ENCODE results near the gene UBE2E2. TPM values are rescaled to one million over a fixed set of nuclear protein-coding genes. Genes with fewer than 3 reads are reported as not detected.

UBE2E2 gene
- total RNA-seq, 1 experiment from 2014 or later: 38.6 TPM

DNA sequence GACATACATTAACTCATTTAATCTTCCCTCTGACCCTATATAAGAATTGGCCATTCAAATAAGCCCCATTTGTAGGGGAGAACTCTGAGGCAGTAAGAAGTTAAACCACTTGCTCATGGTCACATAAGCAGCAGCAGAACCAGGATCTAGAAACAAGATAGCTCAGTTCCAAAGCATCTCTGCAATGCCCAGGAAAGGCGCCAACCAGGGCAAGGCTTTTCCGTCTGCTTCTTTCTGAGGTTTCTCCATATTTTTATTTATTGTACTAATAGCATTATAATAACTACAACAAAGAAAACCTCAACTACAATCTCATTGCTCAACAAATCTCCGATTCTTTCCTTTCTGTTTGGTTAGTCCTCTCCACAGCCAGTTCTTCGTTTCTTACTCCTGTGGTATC is 4.3 kb upstream of the UBE2E2 start:
- Histone ChIP-seq H3K9ac (ENCODE audit: extremely low read depth, insufficient read length, low read length) (no peak overlapping the region), H3K23ac (ENCODE audit: insufficient read length, low read depth, low read length) (no peak overlapping the region), H2AK5ac (ENCODE audit: insufficient read length, low read length) (no peak overlapping the region), H2BK12ac (ENCODE audit: insufficient read length, low read depth, low read length) (no peak overlapping the region), H3K56ac (ENCODE audit: insufficient read length, low read depth, low read length) (no peak overlapping the region), H2AFZ (ENCODE audit: low read length) (no peak overlapping the region), H3K23me2 (ENCODE audit: insufficient read length, low read depth, low read length, poor library complexity, severe bottlenecking) (peaks cover 14% of the 10 kb centered on the region), H3K4ac (ENCODE audit: low read depth, low read length) (no peak overlapping the region), H2BK5ac (ENCODE audit: insufficient read length, low read length) (no peak overlapping the region), H3K9me3 (ENCODE audit: control insufficient read depth, low read depth, low read length) (no peaks in the 10 kb centered on the region), H3K14ac (ENCODE audit: insufficient read depth, low read length) (no peak overlapping the region), H4K20me1 (ENCODE audit: control insufficient read depth, insufficient read depth, insufficient read length) (no peaks in the 10 kb centered on the region), H3K79me2 (ENCODE audit: insufficient read depth, low read length) (no peaks in the 10 kb centered on the region), H3K18ac (ENCODE audit: insufficient read length, low read depth, low read length) (no peak overlapping the region), H3K79me1 (ENCODE audit: insufficient read depth, low read depth, low read length, poor library complexity, severe bottlenecking) (no peaks in the 10 kb centered on the region), H2BK120ac (ENCODE audit: low read depth, low read length, poor library complexity, severe bottlenecking) (no peak overlapping the region), H3K27me3 (ENCODE audit: insufficient read depth, low read length) (no peaks in the 10 kb centered on the region; the same call in 1 of the 2 replicates), H2BK20ac (ENCODE audit: low read depth, low read length, poor library complexity, severe bottlenecking) (no peak overlapping the region), H3K4me2 (ENCODE audit: insufficient read depth, insufficient read length, low read length) (no peak overlapping the region), H3K27ac (ENCODE audit: insufficient read length, low read depth, low read length) (no peak overlapping the region), H4K5ac (ENCODE audit: insufficient read length, low read depth, low read length) (no peak overlapping the region), H3T11ph (ENCODE audit: low read length) (no peak overlapping the region), H4K8ac (replicated peaks; ENCODE audit: insufficient read length, low read depth, low read length) (no peak overlapping the region), H4K91ac (ENCODE audit: insufficient read length, low read depth, low read length) (no peak overlapping the region), H2BK15ac (ENCODE audit: low read depth, low read length) (no peak overlapping the region), H3K4me1 (ENCODE audit: insufficient read depth, low read length) (no peaks in the 10 kb centered on the region)
- Mint-ChIP-seq H3K27ac (no peak overlapping the region), H3K36me3 (ENCODE audit: insufficient read depth in 1 of 3, low read depth in 3 of 3) (no peaks in the 10 kb centered on the region), H3K4me3 (no peak overlapping the region), H3K27me3 (ENCODE audit: low read depth) (peaks cover 29% of the 10 kb centered on the region), H3K4me1 (peaks cover 7 to 18% of the 10 kb centered on the region in 2 experiments), H3K9me3 (no peaks in the 10 kb centered on the region; a peak in 1 of 5 replicates)
- TF ChIP-seq, protein P1, sequence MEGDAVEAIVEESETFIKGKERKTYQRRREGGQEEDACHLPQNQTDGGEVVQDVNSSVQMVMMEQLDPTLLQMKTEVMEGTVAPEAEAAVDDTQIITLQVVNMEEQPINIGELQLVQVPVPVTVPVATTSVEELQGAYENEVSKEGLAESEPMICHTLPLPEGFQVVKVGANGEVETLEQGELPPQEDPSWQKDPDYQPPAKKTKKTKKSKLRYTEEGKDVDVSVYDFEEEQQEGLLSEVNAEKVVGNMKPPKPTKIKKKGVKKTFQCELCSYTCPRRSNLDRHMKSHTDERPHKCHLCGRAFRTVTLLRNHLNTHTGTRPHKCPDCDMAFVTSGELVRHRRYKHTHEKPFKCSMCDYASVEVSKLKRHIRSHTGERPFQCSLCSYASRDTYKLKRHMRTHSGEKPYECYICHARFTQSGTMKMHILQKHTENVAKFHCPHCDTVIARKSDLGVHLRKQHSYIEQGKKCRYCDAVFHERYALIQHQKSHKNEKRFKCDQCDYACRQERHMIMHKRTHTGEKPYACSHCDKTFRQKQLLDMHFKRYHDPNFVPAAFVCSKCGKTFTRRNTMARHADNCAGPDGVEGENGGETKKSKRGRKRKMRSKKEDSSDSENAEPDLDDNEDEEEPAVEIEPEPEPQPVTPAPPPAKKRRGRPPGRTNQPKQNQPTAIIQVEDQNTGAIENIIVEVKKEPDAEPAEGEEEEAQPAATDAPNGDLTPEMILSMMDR (conservative IDR thresholded peaks at IDR 0.05): no peak
- DNase-seq: no peak
- no CpG with 5 or more reads among the region's 4 CpGs for WGBS (ENCODE audit: extremely low coverage, insufficient read length, low lambda C conversion rate)

Data from H9 (cell line).